ENCODE results near the gene C3orf85.

Gene C3orf85

GRCh38 chr3:109152320-109152719, 15.8 kb downstream of the C3orf85 start:
- no peak for DNase-seq (ENCODE audit: low read depth)

- DNase-seq (ENCODE audit: low read depth), result no peak
Observed at GRCh38 chr3:109154979-109155378, 18.5 kb downstream of the C3orf85 start.

- DNase-seq (ENCODE audit: low read depth), result no peak
Observed at GRCh38 chr3:109155828-109156227, 19.3 kb downstream of the C3orf85 start.

- DNase-seq (ENCODE audit: low read depth), result no peak
Observed at GRCh38 chr3:109161487-109162123, 25.1 kb downstream of the C3orf85 start.

GRCh38 chr3:109165905-109166304, 29.4 kb downstream of the C3orf85 start:
- DNase-seq (ENCODE audit: low read depth), result no peak

- no peak for DNase-seq (ENCODE audit: low read depth)
Observed at GRCh38 chr3:109171479-109171878, 35.0 kb downstream of the C3orf85 start.

- no peak for DNase-seq (ENCODE audit: low read depth)
Observed at GRCh38 chr3:109175411-109175810, 38.9 kb downstream of the C3orf85 start.

GRCh38 chr3:109176726-109177125, 40.2 kb downstream of the C3orf85 start:
- no peak for DNase-seq (ENCODE audit: low read depth)

GRCh38 chr3:109177908-109178307, 41.4 kb downstream of the C3orf85 start:
- no peak for DNase-seq (ENCODE audit: low read depth)

- DNase-seq (ENCODE audit: low read depth), result no peak
Observed at GRCh38 chr3:109178708-109179107, 42.2 kb downstream of the C3orf85 start.

GRCh38 chr3:109184726-109185125, 48.2 kb downstream of the C3orf85 start:
- DNase-seq (ENCODE audit: low read depth), result no peak

GRCh38 chr3:109187390-109187789, 50.9 kb downstream of the C3orf85 start:
- no peak for DNase-seq (ENCODE audit: low read depth)

GRCh38 chr3:109188741-109189140, 52.2 kb downstream of the C3orf85 start:
- no peak for DNase-seq (ENCODE audit: low read depth)

GRCh38 chr3:109191421-109191820, 54.9 kb downstream of the C3orf85 start:
- no peak for DNase-seq (ENCODE audit: low read depth)

GRCh38 chr3:109195815-109196214, 59.3 kb downstream of the C3orf85 start:
- no peak for DNase-seq (ENCODE audit: low read depth)

Measured in stimulated activated CD8-positive, alpha-beta memory T cell treated with anti-CD3 and anti-CD28 coated beads, Interleukin-4, amount 100 ng/mL, for 24 hours (primary cell).